ENCODE data around the gene TBC1D22A.

TBC1D22A gene

GRCh38 chr22:47200273-47201051, 438.0 kb downstream of the TBC1D22A start:
- no peak for DNase-seq

DNA sequence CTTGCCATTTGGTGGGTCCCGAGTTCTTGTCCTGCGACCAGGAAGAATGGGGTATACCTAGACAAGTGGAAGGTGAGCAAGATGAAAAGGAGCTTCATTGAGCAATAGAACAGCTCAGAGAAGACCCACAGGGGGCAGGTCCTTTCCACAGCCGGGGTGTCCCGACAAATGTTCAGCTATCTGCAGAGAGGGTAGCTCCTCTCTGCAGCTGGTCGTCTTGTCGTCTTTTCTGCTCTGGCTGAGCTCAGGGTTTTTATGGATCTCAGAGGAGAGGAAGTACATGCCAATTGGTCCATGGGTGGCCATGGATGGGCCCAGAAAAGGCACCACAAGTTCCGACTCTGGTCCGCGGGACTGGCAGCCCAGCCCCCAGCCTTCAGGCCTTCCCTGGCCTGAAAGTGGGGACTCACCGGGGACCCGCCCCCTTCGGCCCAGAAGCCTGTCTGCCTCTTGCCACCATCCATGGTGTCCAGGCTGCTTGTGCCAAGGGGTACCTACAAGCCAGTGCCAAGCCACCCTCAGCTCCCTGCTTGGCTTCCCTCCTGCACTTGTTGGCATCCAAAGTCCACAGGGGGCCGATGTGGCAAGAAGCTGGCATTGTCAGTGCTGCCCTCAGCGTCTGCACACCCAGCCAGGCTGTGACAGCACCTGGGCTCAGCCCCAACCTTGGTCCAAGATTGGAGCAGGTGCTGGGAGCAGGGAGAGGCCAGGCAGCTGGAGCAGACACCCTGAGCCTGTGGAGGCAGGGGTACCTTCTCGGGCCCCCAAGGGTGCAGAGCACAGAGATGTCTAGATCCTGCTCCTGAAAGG, 438.9 kb downstream of the TBC1D22A start:
- DNase-seq: no peak

DNA sequence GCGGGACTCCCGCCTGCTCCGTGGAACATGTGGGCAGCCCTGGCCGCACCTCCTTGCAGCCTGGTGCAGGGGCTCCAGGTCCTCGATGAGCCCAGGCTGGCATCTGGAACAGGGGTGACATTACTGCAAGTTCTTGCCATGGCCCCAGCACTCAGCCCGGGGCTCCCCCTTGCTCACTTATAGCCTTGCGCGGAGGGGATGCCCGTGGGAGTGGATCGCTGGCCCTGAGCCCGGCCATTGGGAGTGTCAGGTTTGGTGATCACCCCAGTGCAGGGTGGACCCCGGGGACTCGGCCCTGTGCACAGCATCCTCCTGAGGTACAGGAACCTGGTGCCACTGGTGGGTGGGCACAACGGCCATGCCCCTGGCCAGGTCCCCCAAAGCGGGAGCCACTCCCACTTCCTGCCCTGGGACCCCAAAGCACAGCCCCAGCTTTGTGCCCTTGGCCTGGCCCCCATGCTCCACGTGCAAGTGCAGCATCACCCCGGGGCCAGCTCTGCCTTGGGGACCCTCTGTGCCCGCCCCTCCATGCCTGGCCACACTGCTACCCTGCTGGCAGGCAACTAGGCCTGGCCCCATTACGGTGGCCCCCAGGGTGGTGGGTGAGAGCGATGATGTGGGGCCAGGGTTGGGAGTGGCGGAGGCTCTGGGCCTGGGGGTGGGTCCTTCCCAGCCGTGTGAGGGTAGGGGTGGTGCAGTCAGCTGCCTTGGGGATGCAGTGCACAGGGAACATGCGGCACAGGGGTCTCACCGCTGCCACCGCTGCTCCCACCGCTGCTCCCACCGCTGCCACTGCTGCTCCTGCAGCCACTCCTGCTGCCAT, 439.8 kb downstream of the TBC1D22A start:
- no peak for DNase-seq

GRCh38 chr22:47202819-47203553, 440.5 kb downstream of the TBC1D22A start:
- DNase-seq: no peak

GRCh38 chr22:47203554-47203991, 441.1 kb downstream of the TBC1D22A start:
- no peak for DNase-seq

- no peak for DNase-seq
Measured at GRCh38 chr22:47204002-47204979, 441.8 kb downstream of the TBC1D22A start.

DNA sequence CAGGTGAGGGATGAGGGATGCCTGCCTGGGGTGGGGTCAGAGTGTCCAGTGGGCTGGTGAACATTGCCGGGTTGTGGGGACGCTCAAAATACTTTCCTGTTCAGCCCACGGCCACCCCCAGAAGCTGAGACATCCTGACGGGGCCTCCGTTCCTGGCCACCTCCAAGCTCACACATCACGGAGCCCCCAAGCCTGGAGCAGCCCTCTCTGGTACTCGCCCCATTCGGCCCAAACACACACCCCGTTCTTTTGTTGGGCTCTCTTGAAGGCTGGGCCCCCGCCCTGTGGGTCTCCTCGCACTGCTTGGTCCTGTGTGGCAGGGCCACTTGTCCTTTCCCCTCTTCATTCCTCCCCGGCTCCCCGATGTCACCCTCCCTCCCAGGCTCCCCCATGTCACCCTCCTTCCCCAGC, 442.6 kb downstream of the TBC1D22A start:
- no peak for DNase-seq

DNA sequence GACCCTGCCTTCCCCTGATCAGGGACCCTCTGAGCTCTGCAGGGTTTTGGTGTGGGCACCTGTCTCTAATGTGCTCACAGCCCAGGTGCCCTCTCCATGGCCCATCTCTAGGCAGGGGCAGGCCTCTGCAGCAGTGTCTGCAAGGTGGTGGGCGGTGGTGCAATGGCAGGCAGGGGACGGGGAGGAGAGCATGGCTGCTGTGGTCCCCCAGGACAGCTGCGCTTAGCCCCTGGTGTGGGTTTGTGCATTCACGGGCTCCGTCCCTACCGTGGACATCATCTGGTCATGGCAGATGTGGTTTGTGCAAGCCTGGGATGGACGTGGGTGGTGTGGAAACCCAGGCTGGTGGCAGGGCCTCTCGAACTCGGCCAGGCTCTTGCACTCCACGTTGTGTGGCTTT, 443.1 kb downstream of the TBC1D22A start:
- DNase-seq: no peak

- DNase-seq: no peak
Measured at GRCh38 chr22:47206164-47206563, 443.7 kb downstream of the TBC1D22A start.

GRCh38 chr22:47206666-47207218, 444.3 kb downstream of the TBC1D22A start:
- no peak for DNase-seq

DNA sequence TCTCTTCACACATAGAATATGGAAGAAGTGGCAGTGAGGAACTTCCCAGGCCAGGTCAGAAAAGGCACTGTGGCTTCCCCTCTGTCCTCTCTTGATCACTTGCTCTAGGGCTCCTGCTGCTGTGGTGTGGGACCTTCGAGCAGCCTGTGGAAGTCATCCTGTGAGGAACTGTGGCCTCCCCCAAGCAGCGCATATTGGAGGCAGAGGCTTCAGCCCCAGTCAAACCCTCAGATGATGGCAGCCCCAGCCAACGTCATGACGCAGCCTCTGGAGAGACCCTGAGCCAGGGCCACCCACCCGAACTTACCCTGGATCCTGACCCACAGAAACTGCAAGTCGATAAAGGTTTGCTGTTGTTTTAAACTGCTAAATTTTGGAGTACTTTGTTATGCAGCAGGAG, 444.9 kb downstream of the TBC1D22A start:
- no peak for DNase-seq

DNA sequence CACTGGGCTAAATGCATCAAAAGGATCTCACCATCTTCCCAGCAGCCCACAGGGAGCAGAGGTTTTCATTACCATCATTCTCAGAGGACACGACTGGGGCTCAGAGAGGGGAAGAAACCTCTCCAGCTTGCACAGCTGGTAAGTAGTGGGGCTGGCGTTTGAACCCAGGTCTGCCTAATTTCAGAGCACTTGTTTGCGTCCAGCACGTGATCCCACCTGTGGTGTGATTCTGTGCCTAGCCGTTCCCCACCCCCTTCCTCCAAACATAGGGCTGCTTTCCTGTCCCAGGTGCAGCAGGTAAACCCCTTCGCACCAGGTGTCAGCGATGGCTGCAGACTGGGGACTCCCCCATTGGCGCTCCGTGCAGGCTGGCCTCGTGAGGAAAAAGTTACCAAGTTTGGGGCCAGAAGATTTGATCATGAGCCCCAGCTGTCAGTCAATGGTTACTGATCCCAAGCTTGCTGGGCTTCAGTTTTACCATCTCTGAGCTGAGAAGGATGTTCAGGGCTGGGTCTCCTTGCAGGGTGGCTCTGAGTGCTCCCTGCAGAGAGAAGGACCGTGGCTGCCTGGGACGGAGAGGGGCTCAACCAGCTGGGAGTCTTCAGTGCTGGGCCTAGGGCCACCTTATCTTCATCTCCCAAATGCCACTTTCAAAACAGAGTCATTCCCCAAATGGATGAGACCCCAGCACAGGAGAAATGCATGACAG, 445.6 kb downstream of the TBC1D22A start:
- DNase-seq: no peak

GRCh38 chr22:47208630-47209029, 446.2 kb downstream of the TBC1D22A start:
- no peak for DNase-seq

DNA sequence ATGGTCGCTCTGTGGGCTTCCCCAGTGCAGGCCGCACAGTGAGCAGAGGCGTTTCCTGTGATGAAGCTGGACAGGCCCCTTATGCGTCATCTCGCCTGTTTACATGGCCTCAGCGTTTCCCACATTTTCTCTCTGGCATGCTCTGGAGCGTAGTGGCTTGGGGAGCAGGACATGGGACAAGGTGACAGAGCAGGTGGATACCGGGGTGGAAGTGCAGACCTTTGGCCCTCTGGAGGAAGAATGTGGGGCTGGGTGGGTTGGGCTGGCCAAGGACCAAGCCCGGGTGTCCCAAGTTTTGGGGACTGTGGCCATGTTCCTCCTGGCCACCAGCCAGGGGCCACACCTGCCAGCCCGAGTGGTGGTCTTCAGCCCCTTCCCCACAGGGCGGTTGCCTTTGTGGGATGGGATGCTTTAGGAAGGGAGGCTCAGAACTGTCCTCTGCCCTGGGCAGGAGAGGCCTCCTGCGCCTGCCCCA, 446.6 kb downstream of the TBC1D22A start:
- DNase-seq: no peak

GRCh38 chr22:47209547-47210023, 447.1 kb downstream of the TBC1D22A start:
- DNase-seq: no peak

- no peak for DNase-seq
Measured at GRCh38 chr22:47210112-47210657, 447.7 kb downstream of the TBC1D22A start.

DNA sequence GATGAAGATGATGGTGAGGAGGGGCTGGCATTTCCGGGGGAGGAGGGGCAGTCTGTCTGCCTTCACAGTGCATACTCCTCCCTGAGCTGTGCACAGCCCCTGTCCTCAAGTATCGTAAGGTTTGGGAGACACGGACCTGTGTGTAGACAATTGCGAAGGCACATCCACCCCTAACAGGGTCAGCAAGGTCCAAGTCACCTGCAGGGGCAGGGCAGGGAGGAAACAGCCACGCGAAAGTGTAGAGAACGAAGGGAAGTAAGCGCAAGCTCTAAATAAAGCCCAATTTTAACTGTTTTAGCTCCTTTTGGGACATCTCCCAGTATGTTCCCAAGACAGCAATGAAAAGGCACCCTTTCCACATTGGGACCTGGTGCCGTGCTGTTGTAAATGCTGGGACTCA, 448.2 kb downstream of the TBC1D22A start:
- DNase-seq: no peak

DNA sequence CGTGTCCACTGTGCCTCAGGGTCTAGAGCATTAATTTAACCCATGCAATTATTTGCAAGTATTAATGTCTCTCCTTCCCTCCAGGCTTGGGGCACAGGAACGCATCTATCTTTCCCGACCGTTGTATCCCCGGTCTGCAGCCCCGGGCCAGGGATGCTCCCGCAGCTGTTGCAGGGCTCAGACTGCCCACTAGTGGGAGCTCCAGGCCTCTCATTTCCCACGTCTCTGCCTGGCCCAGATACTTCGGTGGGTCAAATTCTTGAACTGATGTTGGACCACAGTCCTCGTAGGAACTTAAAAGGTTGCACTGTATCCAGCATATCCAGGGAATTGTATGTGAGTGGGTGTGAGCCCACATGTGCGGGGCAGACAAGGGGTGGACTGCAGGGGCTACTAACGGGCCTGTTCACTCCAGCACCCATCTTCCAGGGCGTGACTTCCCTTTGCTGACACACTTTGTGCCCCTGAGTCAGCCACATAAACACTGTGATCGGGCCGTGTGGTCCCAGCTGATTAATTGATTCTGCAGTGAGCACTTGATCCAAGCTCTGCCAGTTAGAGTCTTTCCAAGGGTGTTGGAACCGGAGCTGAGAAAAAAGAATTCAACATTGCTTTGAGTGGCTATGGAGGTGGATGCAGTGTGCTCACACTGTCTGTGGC, 451.3 kb downstream of the TBC1D22A start:
- no peak for DNase-seq

DNA sequence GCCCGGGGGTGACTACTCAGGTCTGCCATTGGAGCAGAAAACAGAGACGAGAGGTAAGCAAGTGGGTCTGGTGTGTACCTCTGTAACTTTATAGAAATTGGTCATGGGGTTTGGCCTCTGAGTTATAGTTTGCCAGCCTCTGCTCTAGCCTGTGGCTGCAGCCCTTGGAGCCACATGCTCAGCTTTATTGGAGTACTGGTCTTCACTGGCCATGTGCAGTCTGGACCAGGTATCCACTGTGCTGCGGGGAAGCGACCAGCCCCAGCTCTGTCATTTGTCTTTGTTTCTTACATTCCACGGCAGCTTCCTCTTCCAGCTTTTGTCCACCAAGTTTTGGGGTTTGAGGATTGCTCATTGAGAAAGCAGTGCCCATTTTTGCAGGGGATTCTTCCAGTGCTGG, 453.4 kb downstream of the TBC1D22A start:
- no peak for DNase-seq

Measured in NCI-H2029 treated with DMSO at 0.1 percent for 48 hours (cell line).